ENCODE results near the gene SPRED2.

The SPRED2 gene

GRCh38 chr2:65383541-65384488, 48.6 kb downstream of the SPRED2 start:
- DNase-seq: no peak

GRCh38 chr2:65382776-65383357, 49.5 kb downstream of the SPRED2 start:
- peak; percentile 95 to 96 (median 96) for DNase-seq

- DNase-seq: no peak
Observed at GRCh38 chr2:65382323-65382722, 50.1 kb downstream of the SPRED2 start.

GRCh38 chr2:65381607-65382051, 50.8 kb downstream of the SPRED2 start:
- DNase-seq: peak; percentile 77 to 86 (median 83)

- peak in 1 of 3 donors; percentile 54 for DNase-seq
Observed at GRCh38 chr2:65380255-65380654, 52.1 kb downstream of the SPRED2 start.

DNA sequence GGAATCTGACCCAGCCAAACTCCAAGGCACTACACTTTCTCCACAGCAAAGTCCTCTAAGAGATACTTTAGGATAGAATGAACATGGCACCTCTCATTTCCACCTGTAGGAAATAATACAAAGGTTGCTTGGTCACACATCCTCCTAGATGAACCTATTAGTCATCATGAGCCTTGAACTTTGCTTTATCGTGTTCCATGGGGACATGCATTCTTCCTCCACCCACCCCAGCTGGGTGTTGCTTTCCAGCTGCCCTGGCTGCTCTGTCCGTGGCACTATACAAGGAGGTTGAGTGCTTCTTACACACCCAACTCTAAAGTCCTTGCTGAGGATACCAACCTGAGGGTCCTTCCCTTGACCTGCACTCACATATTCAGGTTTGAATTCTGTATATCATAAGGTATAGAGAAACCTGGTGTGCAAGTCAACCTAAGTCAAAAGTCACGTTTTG, 52.7 kb downstream of the SPRED2 start:
- no peak for DNase-seq

- no peak for DNase-seq
Observed at GRCh38 chr2:65379223-65379622, 53.2 kb downstream of the SPRED2 start.

DNA sequence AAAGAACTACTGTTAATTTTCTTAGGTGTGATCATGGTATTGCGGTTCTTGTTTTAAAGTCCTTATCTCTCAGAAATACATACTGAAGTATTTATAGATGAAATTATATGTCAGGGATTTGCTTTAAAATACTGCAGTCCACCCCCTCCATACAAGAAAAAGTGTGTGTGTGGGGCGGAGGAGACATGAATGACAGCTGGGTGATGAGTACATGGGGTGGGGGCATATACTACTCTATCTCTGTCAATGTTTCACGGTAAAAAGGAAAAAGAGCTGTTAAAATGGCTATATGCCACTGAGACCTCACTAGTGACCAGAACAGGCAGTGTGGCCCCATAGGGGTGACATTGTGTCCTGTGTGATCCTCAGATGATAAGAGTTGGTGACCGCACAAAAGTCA, 54.1 kb downstream of the SPRED2 start:
- no peak for DNase-seq

DNA sequence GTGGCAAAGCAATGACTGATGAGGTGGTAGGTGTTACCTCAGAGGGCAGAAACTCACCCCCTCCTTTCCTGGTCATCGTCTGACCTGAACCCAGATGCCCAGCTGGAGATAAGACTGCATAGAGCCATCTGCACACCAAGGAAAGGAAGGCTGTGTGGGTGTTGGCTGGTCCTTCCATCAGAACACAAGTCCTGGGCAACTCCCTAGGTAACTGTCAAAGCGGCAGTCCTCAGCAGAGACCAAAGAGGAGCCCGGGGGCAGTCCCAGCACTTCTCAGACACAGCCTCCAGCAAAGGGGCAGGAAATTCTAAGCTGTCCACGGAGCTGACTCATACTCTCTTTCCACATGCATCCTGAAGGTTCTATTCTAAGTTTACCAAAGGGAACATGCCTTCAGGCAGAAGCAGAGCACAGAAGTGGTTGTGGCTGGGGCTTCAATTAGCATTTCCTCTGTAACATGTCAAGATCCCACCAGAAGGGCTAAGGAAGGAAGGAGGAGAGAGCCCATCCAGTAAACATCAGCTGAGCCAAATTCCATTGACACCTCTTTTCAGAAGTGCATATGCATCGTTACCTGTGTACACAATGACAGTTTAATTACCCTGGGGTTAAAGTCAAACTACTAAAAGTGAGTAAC, 54.7 kb downstream of the SPRED2 start:
- DNase-seq: peak; percentile 87 to 91 (median 89)

DNA sequence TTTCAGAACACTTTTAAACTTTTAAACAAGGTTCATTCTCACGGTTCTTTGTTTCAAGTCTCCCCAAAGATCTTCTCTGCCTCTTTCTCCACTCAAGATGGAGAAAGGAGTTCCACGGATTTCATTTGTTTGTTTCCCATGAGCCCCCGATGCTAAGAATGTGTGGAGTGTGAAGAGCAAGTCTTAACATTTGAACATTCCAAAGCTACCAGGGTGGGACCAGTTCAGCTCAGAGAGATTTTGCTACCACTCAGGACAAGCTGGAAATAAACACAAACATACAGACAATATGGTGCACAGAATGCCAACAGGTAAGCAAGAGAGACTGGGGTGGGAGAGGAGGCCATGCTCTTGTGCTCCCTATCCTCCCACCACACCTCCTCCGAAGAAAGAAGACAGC, 56.7 kb downstream of the SPRED2 start:
- no peak for DNase-seq

GRCh38 chr2:65374999-65375398, 57.4 kb downstream of the SPRED2 start:
- no peak for DNase-seq

- DNase-seq: no peak
Observed at GRCh38 chr2:65374575-65374974, 57.8 kb downstream of the SPRED2 start.

DNA sequence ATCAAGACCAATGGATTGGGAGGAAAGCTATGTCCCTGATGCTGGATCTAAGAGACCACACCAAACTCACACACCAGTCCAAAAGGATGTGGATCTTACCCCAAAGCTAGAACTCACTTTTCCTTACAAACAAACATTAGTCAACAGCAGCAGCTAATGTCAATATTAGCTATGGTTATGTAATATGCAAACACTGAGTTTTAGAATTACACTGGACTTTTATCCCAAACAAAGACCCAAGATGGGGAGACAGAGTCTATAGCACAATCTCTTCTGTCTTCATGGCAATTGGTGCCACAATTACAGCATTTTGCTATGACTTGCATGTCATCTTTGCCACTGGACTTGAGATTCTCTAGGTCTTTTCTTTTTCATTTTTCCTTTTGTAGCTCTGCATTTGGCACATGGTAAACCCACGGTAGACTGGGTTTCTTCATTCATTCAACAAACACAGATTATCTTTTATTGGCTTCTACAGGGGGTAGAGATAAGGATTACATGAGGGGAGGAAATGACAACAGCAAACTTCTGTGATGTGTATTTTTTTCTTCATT, 59.0 kb downstream of the SPRED2 start:
- no peak for DNase-seq

DNA sequence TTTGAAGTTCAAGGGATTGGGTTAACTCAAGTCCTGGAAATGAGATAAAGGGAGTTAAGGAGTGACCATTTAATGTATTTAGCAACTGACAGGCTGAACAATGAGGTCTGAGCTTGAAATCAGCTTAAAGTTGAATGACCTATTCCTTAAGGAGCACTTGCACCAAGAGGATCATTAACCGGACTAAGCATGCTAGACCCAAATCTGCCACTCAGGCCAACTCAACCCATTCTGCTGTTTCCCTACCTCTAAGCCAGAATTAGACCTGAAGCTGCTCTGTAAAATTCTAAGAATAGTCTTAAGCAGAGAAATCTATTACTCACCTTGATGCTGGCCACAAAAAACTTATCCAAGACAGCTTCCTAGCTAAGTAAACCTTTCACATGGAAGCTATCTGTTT, 59.8 kb downstream of the SPRED2 start:
- no peak for DNase-seq

GRCh38 chr2:65371074-65371434, 61.3 kb downstream of the SPRED2 start:
- no peak for DNase-seq

GRCh38 chr2:65370387-65371073, 61.9 kb downstream of the SPRED2 start:
- DNase-seq: no peak

DNA sequence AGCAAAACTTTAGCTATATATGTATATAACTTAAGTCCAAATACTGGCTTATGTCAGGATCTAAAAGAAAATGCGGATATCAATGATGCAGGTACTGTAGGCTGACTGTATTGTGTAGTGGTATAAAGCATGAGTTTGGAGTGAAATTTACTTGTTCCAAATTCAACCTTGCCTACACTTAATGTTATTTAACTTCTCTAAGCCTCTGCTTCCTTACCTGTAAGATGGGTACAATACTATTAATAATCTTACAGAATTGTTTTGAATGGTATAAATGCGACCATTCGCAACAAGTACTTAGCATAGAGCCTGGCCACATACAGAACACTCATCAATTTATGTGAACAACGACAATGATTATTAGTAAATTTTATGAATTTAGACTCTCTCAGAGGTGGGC, 62.4 kb downstream of the SPRED2 start:
- DNase-seq: no peak

GRCh38 chr2:65369574-65369973, 62.8 kb downstream of the SPRED2 start:
- no peak for DNase-seq

DNA sequence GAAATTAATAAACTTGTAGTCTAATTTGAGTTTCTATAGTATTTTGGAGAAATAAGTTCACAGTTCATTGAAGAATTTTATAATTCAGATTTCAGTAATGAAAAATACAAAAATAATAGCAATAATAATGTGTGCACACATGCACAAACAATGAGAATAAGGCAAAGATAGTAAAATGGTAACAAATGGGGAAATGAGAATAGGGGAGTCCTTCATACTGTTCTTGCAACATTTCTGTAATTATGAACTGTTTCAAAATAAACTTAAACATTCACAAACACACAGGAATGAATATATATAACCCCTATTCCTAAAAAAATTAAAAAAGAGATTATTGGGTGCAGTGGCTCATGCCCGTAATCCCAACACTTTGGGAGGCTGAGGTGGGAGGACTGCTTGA, 63.9 kb downstream of the SPRED2 start:
- peak in 1 of 3 donors; percentile 52 for DNase-seq

DNA sequence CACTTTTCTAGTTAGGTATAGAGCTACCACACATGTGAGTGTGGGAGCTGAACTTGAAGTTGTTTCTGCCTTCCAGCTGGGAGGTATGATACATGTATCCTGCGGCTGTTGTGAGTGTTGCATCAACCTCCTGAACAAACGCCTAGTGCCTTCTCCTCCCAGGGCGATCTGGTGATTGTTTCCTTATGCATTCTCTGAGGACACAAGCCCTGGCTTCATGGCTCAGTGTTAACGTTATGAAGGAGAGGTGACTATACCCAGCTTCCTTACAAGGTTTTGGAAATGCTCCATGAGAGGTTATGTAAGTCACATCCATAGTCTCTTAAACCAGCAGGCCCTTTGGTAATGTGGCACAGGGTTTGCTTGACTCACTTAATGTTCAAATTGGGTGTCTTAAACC, 64.9 kb downstream of the SPRED2 start:
- peak; percentile 73 to 80 (median 75) for DNase-seq

DNA sequence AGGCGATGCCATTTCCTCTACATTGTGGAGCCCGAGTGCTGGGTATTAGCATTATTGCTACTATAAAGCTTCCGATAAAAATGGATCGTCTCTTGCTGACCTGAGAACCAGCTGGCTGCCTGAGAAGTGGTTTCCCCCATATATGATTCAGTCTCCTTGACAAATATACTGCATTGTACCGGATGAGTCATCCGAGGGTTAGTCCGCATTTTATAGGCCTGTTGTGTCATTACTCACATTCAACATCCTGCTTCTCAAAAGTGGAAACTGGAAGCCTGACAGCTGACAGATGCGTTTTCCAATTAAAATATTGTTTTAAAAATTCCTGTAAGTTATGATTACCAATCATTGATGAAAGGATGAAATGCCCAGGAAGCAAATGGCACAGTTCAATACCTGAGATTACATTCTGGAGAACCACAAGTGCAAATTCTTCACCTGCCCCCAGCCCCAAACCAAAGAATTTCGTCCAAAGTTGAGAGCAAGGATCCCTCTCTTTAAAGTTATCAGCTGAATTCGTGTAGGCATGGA, 65.7 kb downstream of the SPRED2 start:
- peak; percentile 89 to 97 (median 97) for DNase-seq

DNA sequence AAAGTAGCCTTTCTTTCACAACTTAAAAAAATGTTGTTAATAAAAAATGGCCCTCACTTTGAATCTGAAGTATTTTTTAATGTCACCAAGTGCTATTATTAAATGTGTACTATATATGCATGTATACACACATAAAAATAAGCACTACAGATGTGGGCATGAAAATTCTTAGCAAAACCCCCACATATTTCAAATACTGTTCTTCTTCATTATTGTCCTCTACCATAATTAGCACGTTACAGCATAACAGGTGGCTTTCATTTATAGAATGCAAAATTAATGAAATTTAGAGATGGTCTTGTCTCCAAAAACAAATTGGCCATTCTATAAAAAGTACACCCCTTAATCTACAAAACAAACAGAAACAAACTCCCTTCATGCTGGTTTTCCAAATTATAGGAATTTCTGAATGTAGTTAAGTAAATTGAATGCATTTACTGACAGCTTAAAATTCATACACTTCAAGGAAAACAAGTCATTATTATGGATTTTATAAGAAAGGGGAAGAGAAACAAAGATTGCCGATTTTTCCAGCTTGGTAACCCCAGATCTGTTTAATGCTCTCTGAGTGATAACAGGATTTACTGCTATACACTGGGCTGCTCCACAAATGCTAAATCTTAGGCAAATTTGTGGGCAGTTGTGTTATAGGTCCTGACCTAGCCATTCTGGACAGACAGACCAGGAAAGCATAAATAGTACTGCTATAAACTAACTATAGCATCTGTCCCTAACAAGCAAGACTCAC, 67.2 kb downstream of the SPRED2 start:
- DNase-seq: peak in 2 of 3 donors; percentile 47 to 49

All from suppressor macrophage treated with lipopolysaccharide for 1 hour (primary cell).